NCI-H446 treated with DMSO at 0.1 percent for 48 hours (cell line): ENCODE results near the gene SYS1.

ENCODE experiments used
- DNase-seq: peaks from one replicate; lab custom pipeline; 2025; lab: John Stamatoyannopoulos, UW

Gene SYS1

DNA sequence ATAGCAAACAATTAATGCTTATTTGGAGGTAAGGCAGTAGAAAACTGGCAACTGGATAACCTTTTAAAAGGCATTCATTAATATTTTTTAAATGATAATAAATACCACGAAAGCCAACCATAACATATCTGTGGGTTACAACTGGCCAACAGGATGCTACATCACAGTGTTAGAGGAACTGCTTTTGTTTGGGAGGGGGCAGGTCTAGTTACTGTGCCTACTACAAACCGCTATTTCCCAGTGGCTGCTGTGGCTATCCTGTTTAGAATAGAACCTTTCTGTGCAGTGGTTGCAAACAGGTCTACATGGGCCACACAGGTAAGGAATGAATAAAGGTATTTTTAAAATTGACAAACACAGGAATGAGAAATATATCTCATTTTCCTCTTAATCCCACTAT is 54.0 kb downstream of the SYS1 start:
- DNase-seq, result no peak
